Thoracic aorta (tissue), 2 donors: ENCODE data around the gene KLHDC10. TPM values are rescaled to one million over a fixed set of nuclear protein-coding genes. Genes with fewer than 3 reads are reported as not detected.
"Not testable (repeated sequence)": the region's sequence is repeated elsewhere in the genome, so short reads cannot be mapped to it uniquely, and the experiment has no call there.

Experiments used
- ATAC-seq: fragments of 150-250 bp; one replicate; pipeline ENCODE4 v1.8.0; 2017; ENCODE audit warnings: low read depth; ENCODE audit not compliant: insufficient number of reproducible peaks, low FRiP score
- DNase-seq: peaks from one replicate; pipeline ENCODE4 v3.0.0-alpha.2; 2020; ENCODE audit warnings: low spot score
- H3K27ac ChIP-seq, 2 donors: fragments of 200-600 bp; sonication (generic); 1 replicate in 1 of 2; 2 replicates in 1 of 2; pipeline ENCODE4 v1.5.1; 2016; ENCODE audit warnings: mild to moderate bottlenecking in 2 of 2, moderate library complexity in 2 of 2
- H3K27me3 ChIP-seq: fragments of 200-600 bp; sonication (generic); replicated peaks from 2 replicates; pipeline ENCODE4 v1.6.0; 2016; ENCODE audit warnings: mild to moderate bottlenecking; ENCODE audit not compliant: insufficient read depth
- H3K36me3 ChIP-seq: fragments of 200-600 bp; sonication (generic); one replicate; pipeline ENCODE4 v1.5.1; 2016
- H3K4me1 ChIP-seq, 2 donors: fragments of 200-600 bp; sonication (generic); 1 replicate in 1 of 2; 2 replicates in 1 of 2; pipeline versions ENCODE4 v1.5.1 to v1.6.0; 2016; ENCODE audit warnings: low read depth in 2 of 2, mild to moderate bottlenecking in 1 of 2; ENCODE audit not compliant: control insufficient read depth in 1 of 2
- H3K4me3 ChIP-seq: fragments of 200-600 bp; sonication (generic); 2 replicates; pipeline ENCODE4 v1.5.1; 2016; ENCODE audit warnings: mild to moderate bottlenecking
- H3K9me3 ChIP-seq: fragments of 200-600 bp; sonication (generic); 2 replicates; pipeline ENCODE4 v1.5.1; 2016
- CTCF ChIP-seq: fragments of 200-600 bp; sonication (generic); IDR thresholded peaks from one replicate; pipeline ENCODE4 v1.5.1; 2019; ENCODE audit warnings: antibody characterized with exemption
- total RNA-seq, 2 donors: library from RNA; depleted of rRNA; stranded (reverse); fragments of >200 nt; gene quantifications; one replicate each; pipeline versions ENCODE4 v1.1.0 to v1.2.3, GENCODE V29; 2016

Gene KLHDC10
- total RNA-seq, 2 donors from 2014 or later: 24.3 to 26.7 TPM

- Histone ChIP-seq H3K4me1 (peaks cover 0 to 21% of the 10 kb centered on the region in 2 donors), H3K27ac (no peak overlapping the region), H3K27me3 (no peaks in the 10 kb centered on the region), H3K36me3 (no peaks in the 10 kb centered on the region), H3K4me3 (no peak overlapping the region), H3K9me3 (no peaks in the 10 kb centered on the region)
- TF ChIP-seq CTCF: no peak
- DNase-seq: no peak
- no peak for ATAC-seq
These were observed 73.0 kb downstream of the KLHDC10 start for GRCh38 chr7:130143334-130143732.

GRCh38 chr7:130143986-130144311, 73.6 kb downstream of the KLHDC10 start:
- no peak overlapping the region for H3K4me3 ChIP-seq
- no peaks in the 10 kb centered on the region for H3K9me3 ChIP-seq
- DNase-seq (no peak), ATAC-seq (no peak)
- no peaks in the 10 kb centered on the region for H3K36me3 ChIP-seq
- peaks cover 0 to 21% of the 10 kb centered on the region in 2 donors for H3K4me1 ChIP-seq
- no peaks in the 10 kb centered on the region for H3K27me3 ChIP-seq
- H3K27ac ChIP-seq: peak overlapping the region in 1 of 2 donors; percentile 35
- no peak for TF ChIP-seq CTCF

GRCh38 chr7:130144312-130145171, 74.2 kb downstream of the KLHDC10 start:
- Histone ChIP-seq H3K4me3 (no peak overlapping the region), H3K4me1 (peaks cover 0 to 21% of the 10 kb centered on the region in 2 donors), H3K27ac (peak overlapping the region in 1 of 2 donors; percentile 35), H3K27me3 (no peaks in the 10 kb centered on the region), H3K36me3 (no peaks in the 10 kb centered on the region), H3K9me3 (no peaks in the 10 kb centered on the region)
- no peak for DNase-seq
- no peak for TF ChIP-seq CTCF
- no peak for ATAC-seq

GRCh38 chr7:130145424-130146100, 75.2 kb downstream of the KLHDC10 start:
- ATAC-seq (no peak), DNase-seq (no peak)
- peaks cover 0 to 14% of the 10 kb centered on the region in 2 donors for H3K4me1 ChIP-seq
- H3K27ac ChIP-seq: no peak overlapping the region
- TF ChIP-seq CTCF: no peak
- H3K4me3 ChIP-seq: no peak overlapping the region
- H3K27me3 ChIP-seq: no peaks in the 10 kb centered on the region
- H3K9me3 ChIP-seq: no peaks in the 10 kb centered on the region
- no peaks in the 10 kb centered on the region for H3K36me3 ChIP-seq

GRCh38 chr7:130146142-130146541, 75.8 kb downstream of the KLHDC10 start:
- not testable (repeated sequence) for H3K27me3 ChIP-seq, DNase-seq, H3K36me3 ChIP-seq, H3K4me3 ChIP-seq, ATAC-seq, H3K9me3 ChIP-seq, H3K27ac ChIP-seq, H3K4me1 ChIP-seq
